Inflammatory macrophage treated with lipopolysaccharide for 4 hours (primary cell): ENCODE results near the gene HDAC4.

Experiments used
- DNase-seq: peaks from one replicate; pipeline ENCODE4 v3.0.0-alpha.2; 2020

The HDAC4 gene

GRCh38 chr2:239276851-239277250, 124.0 kb downstream of the HDAC4 start:
- no peak for DNase-seq

- DNase-seq: no peak
Observed at GRCh38 chr2:239275847-239276831, 124.7 kb downstream of the HDAC4 start.

DNA sequence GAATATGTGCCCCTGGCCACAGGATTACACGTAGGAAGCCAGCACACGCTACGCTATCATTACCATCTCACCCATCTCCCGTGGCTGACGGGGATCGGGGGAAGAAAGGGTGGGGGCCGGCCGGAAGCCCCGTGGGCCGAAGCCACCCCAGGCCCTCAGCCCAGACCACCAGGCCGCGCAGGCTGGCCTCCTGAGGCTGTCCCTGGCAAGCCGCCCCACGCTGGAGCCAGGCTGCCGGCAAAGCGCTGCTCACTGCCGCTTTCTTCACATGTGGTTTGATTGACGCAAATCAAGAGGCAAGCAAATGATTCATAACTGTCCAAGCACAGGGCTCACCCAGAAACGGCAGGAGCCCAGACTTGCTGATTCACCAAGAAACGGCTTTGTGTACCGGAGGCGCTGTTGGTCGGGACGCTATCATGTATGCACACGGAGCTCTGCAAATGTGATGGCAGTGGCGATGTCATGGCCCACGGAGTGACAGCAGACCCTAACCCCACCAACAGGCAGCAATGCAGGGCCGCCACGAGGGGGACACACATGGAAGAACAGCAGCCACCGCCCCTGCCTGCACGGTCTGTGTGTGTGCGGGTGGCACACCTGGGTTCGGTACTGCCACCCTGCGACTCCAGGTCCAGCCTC, 125.7 kb downstream of the HDAC4 start:
- DNase-seq: peak; percentile 97

GRCh38 chr2:239274391-239275043, 126.3 kb downstream of the HDAC4 start:
- no peak for DNase-seq

DNA sequence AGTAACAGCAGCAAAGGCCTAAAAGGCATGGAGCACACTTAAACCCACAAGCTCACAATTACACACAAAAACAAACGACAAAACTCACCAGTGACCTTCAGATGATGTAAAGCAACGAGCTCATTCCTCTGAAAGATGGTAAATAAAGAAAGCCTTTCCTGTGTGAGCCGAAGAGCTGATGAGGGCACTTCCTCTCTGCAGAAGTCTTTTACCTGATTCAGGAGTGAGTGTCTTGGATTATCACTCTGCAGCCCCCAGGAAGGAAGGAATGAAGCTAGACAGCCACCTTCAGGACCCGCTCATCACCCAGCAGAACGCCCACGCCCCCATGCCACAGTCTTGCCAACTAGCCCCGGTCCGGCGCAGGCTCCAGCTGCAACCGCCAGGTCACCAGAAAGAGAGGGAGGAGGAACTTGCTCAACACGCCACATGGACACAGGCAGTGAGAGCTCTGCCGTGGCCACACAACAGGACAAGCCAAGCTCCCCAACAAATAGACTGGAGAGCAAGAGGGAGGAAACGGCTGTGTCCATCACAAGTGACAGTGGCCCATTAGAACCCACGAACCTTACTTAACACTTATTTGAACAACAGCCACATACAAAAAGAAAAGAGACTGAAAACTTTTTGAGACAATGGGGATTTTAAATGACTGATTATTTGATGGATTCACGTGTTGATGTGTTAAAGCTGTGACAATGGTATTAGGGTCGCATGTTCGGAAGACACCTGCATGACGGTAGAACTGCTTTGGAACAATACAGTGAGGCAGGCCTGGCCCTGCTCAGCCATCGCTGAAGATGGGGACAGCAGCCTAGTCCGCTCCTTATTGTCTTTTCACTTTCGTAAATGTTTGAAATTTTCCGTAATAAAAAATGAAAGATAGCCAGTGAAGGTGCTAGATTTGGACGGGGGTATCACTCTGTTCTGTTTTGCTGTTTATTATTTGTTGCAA, 127.3 kb downstream of the HDAC4 start:
- peak; percentile 76 for DNase-seq

DNA sequence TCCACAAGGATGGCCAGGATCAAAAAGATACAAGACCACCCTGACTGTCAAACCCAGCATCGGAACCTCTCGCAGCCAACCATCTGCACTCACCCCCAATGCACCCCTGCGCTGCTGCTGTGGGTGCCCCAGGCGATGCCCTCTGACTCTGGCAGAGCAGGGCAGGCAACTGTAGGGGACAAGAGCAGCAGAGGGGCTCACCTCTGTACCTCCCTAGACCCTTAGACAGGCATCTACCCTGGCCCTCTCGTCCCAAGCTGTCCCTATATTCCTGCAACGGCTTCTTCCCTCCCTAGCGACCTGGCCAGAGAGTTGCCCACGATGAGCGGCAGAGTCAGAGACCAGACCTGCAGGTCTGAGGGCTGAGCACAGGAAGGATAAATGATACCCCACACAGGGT, 128.2 kb downstream of the HDAC4 start:
- no peak for DNase-seq

DNA sequence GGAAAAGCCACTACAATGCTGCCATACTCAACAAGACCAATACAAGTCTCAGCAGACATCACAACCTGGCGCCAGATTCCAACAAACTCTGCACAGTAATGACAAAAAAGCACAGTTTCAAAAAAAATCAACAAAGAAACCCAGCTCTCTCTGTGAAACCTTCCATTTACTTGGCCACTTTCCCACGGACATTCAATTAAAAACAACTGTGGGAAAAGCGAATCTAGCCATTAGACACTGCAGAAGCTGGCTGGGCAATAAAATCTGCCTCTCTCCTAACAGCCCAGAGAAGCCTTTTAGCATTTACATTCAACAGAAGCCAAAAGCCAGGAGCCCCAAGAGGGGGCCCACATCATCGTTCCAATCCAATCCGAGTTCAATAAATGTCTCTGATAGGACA, 128.9 kb downstream of the HDAC4 start:
- no peak for DNase-seq

DNA sequence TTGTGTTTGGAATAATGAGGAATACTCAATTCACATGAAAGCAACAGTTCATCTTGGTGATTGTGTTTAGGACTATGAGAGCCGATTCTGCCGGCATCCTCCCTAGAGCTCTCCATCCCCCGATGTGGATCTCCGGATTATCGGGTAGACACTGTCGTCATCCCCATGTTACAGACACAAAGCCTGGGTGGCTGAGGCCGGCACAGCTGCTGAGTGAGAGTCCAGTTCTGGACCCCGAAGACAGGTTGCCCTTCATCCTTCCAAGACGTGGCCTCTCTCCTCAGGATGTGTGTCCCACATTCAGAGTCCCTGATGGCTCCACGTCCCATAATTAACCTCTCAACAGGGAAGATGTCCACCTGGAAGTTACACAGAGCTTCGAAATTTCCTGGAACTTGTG, 129.3 kb downstream of the HDAC4 start:
- DNase-seq: no peak

- DNase-seq: no peak
Observed at GRCh38 chr2:239269916-239270315, 130.9 kb downstream of the HDAC4 start.

GRCh38 chr2:239269173-239269885, 131.5 kb downstream of the HDAC4 start:
- peak; percentile 43 for DNase-seq

GRCh38 chr2:239268549-239268948, 132.3 kb downstream of the HDAC4 start:
- DNase-seq: no peak

- no peak for DNase-seq
Observed at GRCh38 chr2:239268082-239268481, 132.7 kb downstream of the HDAC4 start.

DNA sequence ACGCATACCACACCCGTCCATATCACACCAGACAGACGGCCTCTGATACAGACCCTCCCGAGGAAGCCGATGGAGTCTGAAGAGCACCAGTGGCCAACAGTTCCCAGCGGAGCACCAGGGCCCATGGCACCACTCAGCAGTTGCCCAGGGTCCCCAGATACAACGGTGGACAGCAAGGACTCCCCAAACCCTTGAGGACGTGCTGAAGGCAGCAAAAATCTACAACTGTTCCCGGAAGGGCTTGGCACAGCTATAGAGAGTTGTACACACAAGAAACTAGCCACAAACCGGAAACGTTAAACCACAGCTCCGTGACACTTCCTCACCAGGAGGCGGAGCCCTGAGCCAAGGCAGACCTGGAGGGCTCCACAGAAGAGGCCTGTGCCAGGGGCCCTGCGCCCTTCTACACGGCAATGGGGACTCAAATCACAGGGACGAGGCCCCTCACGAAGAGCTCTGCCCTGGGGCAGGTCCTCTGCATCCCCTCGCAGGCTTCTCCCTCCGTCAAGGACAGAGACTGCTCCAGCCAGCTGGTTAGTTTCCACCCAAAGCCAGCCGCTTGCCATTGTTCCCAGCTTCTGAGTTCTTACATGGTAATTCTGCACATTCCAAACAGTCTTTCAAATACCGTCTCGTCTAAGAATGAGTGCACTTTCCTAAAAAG, 133.4 kb downstream of the HDAC4 start:
- DNase-seq: peak; percentile 89

- no peak for DNase-seq
Observed at GRCh38 chr2:239266779-239267287, 134.0 kb downstream of the HDAC4 start.

DNA sequence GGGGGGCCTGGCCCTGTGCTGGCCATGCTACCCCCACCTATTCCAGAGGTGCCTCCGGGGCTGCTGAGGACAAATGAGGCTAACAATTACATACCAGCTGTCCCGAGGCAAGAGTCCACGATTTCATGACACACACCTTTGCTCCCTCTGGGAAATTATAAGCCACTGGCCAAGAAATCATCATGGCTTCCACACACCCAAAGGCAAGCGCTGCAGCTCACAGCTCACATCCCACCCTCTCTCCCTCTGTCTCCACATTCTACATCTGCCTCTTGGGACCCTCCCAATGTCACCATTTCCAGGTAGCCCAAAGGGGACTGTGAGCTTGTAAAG, 134.4 kb downstream of the HDAC4 start:
- DNase-seq: no peak

- DNase-seq: no peak
Observed at GRCh38 chr2:239265681-239266433, 135.0 kb downstream of the HDAC4 start.

DNA sequence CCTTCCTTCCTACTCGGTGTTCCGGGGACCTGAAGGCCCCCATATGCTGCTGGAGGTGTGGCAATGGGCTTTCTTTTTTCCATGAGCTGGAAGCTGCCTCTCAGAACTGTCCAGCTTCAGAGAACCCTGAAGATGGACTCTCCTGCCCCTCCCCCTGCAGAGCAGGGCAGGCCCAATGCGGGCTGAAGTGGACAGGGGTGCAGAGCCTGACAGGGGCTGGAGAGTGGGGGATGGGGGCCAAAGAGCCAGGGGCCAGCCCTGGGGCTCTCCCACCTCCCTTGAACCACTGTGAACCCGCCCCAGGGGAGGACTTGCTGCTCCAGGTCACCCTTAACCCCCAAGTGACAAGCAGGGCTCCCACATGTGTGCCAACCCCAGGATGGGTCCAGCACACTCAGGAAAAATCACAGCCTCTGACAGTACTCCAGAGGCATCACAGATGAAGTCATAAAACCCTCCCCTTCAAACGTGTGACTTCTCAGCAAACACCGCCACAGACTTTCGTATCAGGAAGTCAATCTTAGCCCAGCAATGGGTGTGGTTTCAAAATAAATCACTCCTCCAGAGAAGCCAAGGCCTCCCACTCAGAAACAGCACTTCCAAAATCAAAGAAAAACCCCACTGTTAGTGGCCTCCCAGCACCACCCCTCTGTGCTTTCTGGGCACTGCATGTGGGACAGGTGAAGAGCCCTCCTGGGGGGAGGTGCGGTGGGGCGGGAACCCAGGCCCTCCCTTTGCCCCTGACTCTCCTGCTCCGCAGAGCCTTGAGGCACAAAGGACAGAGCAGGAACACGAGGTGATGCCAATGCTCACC, 135.8 kb downstream of the HDAC4 start:
- DNase-seq: peak; percentile 92

GRCh38 chr2:239264492-239264837, 136.4 kb downstream of the HDAC4 start:
- DNase-seq: no peak

GRCh38 chr2:239263669-239264491, 136.9 kb downstream of the HDAC4 start:
- no peak for DNase-seq
